Thyroid gland (tissue), 4 donors: Measurements from ENCODE around the gene RHBDD1.

Source experiments
- CTCF ChIP-seq, 6 experiments: fragments of 200-600 bp in 3 of 6; fragments of 450-650 bp in 3 of 6; sonication (generic) in 3 of 6; IDR thresholded peaks; one replicate each; pipeline ENCODE4 v1.5.1; 2016 to 2019; ENCODE audit warnings: antibody characterized with exemption in 6 of 6, mild to moderate bottlenecking in 2 of 6, inconsistent platforms in 1 of 6, moderate library complexity in 1 of 6
- POLR2A ChIP-seq, 2 donors: fragments of 450-650 bp; IDR thresholded peaks; one replicate each; pipeline ENCODE4 v1.6.1; 2017; ENCODE audit warnings: antibody characterized with exemption in 2 of 2, mild to moderate bottlenecking in 2 of 2, moderate library complexity in 1 of 2

GRCh38 chr2:226803410-226803809, 32.4 kb upstream of the RHBDD1 start:
- TF ChIP-seq POLR2A (IDR thresholded peaks at IDR 0.05) (no peak), CTCF (IDR thresholded peaks at IDR 0.05) (no peak)
